ENCODE data around the gene MPG. TPM values are rescaled to one million over a fixed set of nuclear protein-coding genes. Genes with fewer than 3 reads are reported as not detected.

MPG gene
- total and polyA plus RNA-seq, 2 experiments from 2014 or later, result 38.0 to 91.1 TPM

GRCh38 chr16:101586-101985 lies 23.6 kb downstream of the MPG start:
- Histone ChIP-seq H3K27ac (ENCODE audit: low read depth) (no peak overlapping the region), H3K4me1 (ENCODE audit: insufficient read depth) (no peaks in the 10 kb centered on the region), H3K36me3 (ENCODE audit: insufficient read depth) (no peaks in the 10 kb centered on the region), H3K4me3 (no peak overlapping the region), H3K27me3 (ENCODE audit: insufficient read depth) (no peaks in the 10 kb centered on the region), H3K79me2 (replicated peaks; ENCODE audit: insufficient read depth) (no peaks in the 10 kb centered on the region), H3K4me2 (no peak overlapping the region), H3K9me2 (ENCODE audit: insufficient read depth) (no peaks in the 10 kb centered on the region), H3F3A (replicated peaks; ENCODE audit: low read depth) (0 out of 2 replicates have a peak, but pooled peaks cover 7% of the 10 kb centered on the region), H4K20me1 (replicated peaks; ENCODE audit: insufficient read depth) (peaks cover 2% of the 10 kb centered on the region), H2AFZ (no peak overlapping the region)
- H3K27me3 Mint-ChIP-seq (ENCODE audit: insufficient read depth, low read depth, poor library complexity), result peaks cover 3% of the 10 kb centered on the region
- H3K36me3 Mint-ChIP-seq (ENCODE audit: low read depth), result no peaks in the 10 kb centered on the region
- no peaks in the 10 kb centered on the region for H3K9me3 Mint-ChIP-seq
- no peak overlapping the region; the same call in 1 of the 2 replicates for H3K27ac Mint-ChIP-seq
- DNase-seq (ENCODE audit: low spot score) (no peak), ATAC-seq (no peak)
- H3K4me3 Mint-ChIP-seq, result no peak overlapping the region; the same call in 2 of the 3 replicates
- H3K4me1 Mint-ChIP-seq, result no peaks in the 10 kb centered on the region
- TF ChIP-seq POLR2AphosphoS5 (IDR thresholded peaks at IDR 0.05; ENCODE audit: low read depth) (no peak), NANOG (IDR thresholded peaks at IDR 0.05; ENCODE audit: borderline replicate concordance) (no peak), EZH2phosphoT487 (IDR thresholded peaks at IDR 0.05; ENCODE audit: unreplicated experiment) (no peak), ZNF331 (CRISPR knock-in tag; IDR thresholded peaks at IDR 0.05; ENCODE audit: low read depth) (no peak), EZH2 (IDR thresholded peaks at IDR 0.05; ENCODE audit: low read depth, unreplicated experiment) (no peak), JUNB (IDR thresholded peaks at IDR 0.05; ENCODE audit: unreplicated experiment) (no peak), ZNF462 (CRISPR knock-in tag; IDR thresholded peaks at IDR 0.05) (no peak), CREB1 (CRISPR knock-in tag; IDR thresholded peaks at IDR 0.05; ENCODE audit: low read depth) (no peak), STAT1 (IDR thresholded peaks at IDR 0.05; ENCODE audit: unreplicated experiment) (no peak), ZNF114 (CRISPR knock-in tag; IDR thresholded peaks at IDR 0.05) (no peak)
- TF ChIP-seq, protein P1, sequence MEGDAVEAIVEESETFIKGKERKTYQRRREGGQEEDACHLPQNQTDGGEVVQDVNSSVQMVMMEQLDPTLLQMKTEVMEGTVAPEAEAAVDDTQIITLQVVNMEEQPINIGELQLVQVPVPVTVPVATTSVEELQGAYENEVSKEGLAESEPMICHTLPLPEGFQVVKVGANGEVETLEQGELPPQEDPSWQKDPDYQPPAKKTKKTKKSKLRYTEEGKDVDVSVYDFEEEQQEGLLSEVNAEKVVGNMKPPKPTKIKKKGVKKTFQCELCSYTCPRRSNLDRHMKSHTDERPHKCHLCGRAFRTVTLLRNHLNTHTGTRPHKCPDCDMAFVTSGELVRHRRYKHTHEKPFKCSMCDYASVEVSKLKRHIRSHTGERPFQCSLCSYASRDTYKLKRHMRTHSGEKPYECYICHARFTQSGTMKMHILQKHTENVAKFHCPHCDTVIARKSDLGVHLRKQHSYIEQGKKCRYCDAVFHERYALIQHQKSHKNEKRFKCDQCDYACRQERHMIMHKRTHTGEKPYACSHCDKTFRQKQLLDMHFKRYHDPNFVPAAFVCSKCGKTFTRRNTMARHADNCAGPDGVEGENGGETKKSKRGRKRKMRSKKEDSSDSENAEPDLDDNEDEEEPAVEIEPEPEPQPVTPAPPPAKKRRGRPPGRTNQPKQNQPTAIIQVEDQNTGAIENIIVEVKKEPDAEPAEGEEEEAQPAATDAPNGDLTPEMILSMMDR (conservative IDR thresholded peaks at IDR 0.05; ENCODE audit: low read depth in 2 of 2), result no peak
- TF ChIP-seq, protein P2, sequence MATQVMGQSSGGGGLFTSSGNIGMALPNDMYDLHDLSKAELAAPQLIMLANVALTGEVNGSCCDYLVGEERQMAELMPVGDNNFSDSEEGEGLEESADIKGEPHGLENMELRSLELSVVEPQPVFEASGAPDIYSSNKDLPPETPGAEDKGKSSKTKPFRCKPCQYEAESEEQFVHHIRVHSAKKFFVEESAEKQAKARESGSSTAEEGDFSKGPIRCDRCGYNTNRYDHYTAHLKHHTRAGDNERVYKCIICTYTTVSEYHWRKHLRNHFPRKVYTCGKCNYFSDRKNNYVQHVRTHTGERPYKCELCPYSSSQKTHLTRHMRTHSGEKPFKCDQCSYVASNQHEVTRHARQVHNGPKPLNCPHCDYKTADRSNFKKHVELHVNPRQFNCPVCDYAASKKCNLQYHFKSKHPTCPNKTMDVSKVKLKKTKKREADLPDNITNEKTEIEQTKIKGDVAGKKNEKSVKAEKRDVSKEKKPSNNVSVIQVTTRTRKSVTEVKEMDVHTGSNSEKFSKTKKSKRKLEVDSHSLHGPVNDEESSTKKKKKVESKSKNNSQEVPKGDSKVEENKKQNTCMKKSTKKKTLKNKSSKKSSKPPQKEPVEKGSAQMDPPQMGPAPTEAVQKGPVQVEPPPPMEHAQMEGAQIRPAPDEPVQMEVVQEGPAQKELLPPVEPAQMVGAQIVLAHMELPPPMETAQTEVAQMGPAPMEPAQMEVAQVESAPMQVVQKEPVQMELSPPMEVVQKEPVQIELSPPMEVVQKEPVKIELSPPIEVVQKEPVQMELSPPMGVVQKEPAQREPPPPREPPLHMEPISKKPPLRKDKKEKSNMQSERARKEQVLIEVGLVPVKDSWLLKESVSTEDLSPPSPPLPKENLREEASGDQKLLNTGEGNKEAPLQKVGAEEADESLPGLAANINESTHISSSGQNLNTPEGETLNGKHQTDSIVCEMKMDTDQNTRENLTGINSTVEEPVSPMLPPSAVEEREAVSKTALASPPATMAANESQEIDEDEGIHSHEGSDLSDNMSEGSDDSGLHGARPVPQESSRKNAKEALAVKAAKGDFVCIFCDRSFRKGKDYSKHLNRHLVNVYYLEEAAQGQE (IDR thresholded peaks at IDR 0.05; ENCODE audit: unreplicated experiment), result no peak
- TF ChIP-seq, protein P3, sequence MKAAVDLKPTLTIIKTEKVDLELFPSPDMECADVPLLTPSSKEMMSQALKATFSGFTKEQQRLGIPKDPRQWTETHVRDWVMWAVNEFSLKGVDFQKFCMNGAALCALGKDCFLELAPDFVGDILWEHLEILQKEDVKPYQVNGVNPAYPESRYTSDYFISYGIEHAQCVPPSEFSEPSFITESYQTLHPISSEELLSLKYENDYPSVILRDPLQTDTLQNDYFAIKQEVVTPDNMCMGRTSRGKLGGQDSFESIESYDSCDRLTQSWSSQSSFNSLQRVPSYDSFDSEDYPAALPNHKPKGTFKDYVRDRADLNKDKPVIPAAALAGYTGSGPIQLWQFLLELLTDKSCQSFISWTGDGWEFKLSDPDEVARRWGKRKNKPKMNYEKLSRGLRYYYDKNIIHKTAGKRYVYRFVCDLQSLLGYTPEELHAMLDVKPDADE (IDR thresholded peaks at IDR 0.05), result no peak

All from GM23338 (cell line).